RPMI8226 (cell line): ENCODE data around the gene TMEM236.
A peak's percentile ranks its signal among the peaks of the same experiment; 100 is the strongest.

ENCODE experiments used
- DNase-seq: peaks from one replicate; pipeline ENCODE4 v3.0.0-alpha.2; 2015

Gene TMEM236

GRCh38 chr10:17743437-17743836 lies 8.6 kb upstream of the TMEM236 start:
- DNase-seq, result no peak

GRCh38 chr10:17744341-17744861 lies 7.6 kb upstream of the TMEM236 start:
- peak; percentile 10 for DNase-seq

- no peak for DNase-seq
Measured at GRCh38 chr10:17747883-17748550, 4.0 kb upstream of the TMEM236 start.

GRCh38 chr10:17749890-17750289 lies 2.1 kb upstream of the TMEM236 start:
- no peak for DNase-seq

GRCh38 chr10:17756557-17757217 lies 4.7 kb downstream of the TMEM236 start:
- peak; percentile 79 for DNase-seq

- no peak for DNase-seq
Measured at GRCh38 chr10:17758200-17758599, 6.2 kb downstream of the TMEM236 start.

DNA sequence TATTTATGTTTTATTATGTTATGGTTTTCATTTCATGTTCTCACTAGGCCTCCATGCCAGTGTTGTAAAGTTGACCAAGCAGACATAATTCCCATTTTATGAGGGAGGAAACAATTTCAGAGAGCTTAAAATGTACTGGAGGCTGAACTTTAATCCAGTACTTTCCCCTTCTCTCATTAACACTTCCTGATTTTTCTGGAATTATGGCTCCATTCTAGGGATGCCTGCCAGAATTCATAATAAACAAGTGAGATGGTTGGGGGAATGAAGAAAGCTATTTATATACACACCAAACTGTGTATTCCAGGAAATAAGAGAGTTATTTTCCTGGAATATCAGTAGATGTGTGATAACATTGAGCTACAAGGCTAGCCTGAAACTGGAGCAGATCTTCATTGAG lies 6.9 kb downstream of the TMEM236 start:
- DNase-seq, result no peak

- DNase-seq, result no peak
Measured at GRCh38 chr10:17764142-17764541, 12.1 kb downstream of the TMEM236 start.

DNA sequence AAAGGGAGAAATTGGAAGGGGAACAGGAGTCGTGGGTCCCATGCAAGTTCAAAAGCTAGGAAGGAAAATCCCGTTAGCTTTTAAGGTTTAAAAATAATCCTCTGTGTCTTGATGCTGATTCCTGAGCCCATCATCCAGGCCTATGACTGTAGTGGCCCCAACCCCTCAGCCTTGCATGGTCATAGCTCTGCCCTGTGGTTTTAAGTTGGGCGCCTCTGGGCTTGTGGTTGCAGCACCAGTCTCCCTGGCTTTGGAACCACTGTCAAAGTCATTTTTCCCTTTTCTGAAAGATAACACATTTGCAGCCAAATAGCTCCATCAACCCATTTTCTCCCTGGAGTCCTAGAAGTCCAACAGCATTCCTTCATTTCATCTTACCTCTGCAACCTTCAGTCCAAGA lies 13.6 kb downstream of the TMEM236 start:
- DNase-seq, result no peak

DNA sequence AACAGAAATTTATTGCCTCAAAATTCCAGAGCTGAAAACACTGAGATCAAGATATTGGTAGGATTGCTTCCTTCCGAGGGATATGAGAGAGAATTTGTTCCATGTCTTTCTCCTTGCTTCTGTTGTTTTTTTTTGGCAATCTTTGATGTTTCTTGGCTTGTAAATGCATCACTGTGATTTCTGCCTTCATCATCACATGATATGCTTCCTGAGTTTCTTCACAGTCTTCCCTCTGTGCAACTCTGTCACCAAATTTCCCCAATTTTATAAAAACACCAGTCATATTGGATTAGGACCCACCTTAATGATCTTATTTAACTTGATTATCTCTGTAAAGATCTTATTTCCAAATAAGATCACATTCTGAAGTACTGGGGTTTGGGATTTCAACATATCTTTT lies 14.7 kb downstream of the TMEM236 start:
- no peak for DNase-seq

GRCh38 chr10:17768496-17768895 lies 16.5 kb downstream of the TMEM236 start:
- DNase-seq, result no peak

GRCh38 chr10:17768957-17769356 lies 17.0 kb downstream of the TMEM236 start:
- DNase-seq, result no peak

DNA sequence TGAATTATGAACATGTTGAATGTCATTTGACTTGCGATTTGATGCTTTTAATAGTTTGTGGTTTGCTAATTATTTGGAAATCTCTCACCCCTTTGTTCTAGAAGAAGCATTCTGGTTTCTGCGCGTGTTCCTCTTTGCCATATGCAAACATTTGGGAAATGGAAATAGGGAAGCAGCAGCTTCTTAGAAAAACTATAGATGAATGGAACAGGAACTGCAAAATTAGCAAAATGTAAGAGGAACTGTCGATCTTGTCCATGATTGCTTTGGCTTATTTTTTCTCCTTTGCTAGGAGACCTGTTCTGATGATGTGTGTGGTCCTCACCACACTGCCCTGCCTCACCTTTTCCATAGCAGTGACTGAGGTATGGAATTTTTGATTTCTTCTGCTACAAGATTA lies 19.0 kb downstream of the TMEM236 start:
- no peak for DNase-seq

GRCh38 chr10:17779784-17780183 lies 27.8 kb downstream of the TMEM236 start:
- DNase-seq, result no peak

- no peak for DNase-seq
Measured at GRCh38 chr10:17780727-17781126, 28.7 kb downstream of the TMEM236 start.

DNA sequence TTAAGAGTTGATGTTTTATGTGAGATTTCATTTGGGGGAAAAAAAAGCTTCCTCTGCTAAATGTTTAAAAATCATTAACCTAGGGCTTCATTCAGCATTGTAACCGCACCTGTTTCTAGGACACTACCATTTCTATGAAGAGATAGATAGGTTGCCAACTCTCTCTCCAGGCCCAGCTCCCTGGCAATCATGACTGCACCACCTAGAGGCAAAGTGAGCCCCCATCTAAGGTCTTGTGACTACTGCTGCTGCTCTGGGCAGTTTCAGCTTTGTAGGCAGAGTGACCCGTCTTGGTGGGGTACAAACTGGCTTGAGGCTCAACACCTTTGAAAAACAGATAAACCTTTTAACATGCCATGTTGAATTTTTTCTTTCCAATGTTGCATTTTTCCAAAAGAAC lies 29.9 kb downstream of the TMEM236 start:
- DNase-seq, result no peak

DNA sequence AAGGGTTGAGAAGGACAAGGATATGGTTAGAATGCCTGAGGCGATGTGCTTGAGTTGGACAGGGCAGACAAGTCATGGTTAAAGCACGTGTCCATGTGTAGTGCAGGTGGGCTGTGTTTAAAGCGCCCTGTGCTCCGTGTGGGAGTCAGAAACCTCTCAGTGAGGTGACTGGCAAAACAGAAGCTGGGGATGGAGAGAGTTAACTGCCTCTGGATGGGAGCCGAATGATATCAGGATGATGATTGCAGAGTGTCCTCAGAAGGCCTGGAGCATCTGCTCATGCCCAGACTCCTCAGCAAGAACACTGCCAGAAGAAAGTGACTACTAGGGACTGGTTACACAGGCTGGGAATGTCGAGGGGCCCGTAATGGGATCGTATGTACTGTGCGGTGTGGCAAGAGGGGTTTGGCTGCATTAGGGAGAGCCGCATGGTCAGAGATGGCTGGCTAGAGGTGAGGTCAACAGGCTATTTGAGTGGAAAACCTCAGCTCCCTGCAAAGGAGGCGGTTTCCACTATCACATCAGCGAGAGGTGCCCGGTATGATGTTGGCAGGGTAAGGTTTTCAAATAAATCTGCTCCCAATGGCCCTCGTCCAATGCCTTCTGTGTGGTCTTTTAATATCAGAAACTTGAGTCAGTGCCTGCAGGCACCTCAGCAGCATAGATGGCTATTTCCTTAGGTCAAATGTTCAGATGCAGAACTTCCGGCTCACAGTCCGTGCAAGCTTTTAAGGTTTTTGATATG lies 31.1 kb downstream of the TMEM236 start:
- DNase-seq, result no peak

- no peak for DNase-seq
Measured at GRCh38 chr10:17783751-17784150, 31.8 kb downstream of the TMEM236 start.

DNA sequence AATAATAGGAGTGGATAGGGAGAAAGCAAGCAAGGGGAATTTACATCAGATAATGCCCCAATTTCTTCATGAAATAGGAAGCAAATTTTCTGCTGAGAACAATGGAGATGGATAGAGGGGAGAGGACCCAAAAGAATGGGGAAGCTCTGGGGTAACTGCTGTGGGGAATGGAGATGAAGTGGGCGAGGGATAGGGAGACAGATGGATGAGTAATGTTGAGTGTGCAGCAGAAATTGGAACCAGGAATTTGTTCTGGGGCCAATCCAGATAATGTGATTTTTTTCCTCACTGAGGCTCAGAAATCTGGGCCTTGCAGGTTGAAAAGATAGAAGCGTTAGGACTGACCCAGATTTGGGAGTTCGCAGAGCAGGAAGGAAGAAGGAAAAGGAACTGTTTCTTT lies 32.7 kb downstream of the TMEM236 start:
- DNase-seq, result no peak

DNA sequence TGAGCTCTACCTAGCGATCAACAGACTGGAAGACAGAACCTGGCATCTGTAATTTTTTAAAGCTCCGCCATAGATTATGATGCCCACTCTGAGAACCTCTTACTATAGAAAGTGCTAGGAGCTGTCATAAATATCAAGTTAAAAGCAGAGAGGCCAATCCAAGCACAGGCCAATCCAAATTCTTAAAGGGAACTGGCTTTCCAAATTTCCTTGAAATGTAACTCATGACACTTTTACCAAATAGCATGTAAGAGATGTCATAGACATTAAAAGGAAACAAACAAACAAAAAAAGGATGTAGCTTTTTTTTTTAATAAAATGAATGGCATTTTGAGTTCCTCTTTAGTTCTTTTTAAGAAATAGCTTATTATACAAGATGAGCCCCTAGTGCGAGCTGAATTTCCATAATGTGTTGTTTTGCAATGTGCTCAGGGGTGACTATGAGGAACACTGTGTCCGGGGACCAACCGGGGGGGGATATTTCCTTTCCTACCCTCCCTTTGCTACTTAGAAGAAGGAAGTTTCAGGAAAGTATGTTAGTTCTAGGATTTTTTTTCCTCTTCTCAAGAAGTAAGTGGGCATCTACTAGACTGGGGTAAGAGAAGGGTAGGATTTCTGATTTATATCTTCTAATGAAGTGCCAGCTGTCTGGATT lies 33.4 kb downstream of the TMEM236 start:
- DNase-seq, result no peak

- no peak for DNase-seq
Measured at GRCh38 chr10:17787087-17787961, 35.3 kb downstream of the TMEM236 start.

DNA sequence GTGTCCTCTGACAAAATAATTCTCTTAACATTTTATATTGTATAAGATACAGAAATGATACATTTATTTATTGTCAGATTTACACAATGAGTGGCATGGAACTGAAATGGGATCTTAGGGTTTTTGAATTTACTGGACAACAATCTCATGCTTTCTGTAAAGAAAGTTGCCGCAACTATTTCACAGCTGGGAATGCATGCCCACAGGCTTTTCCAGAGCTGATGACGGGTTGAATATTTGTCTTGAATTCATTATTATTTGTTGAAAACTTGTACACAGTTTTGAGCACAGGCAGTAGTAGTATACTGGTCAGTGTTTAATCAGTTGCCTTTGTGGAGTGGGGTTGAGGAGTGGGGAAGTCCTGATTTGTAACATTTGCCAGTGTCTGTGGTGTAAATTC lies 36.6 kb downstream of the TMEM236 start:
- DNase-seq, result no peak
